Renal cortex interstitium (tissue), 11 donors: ENCODE results near the gene RHOD. TPM values are rescaled to one million over a fixed set of nuclear protein-coding genes. Genes with fewer than 3 reads are reported as not detected.

Source experiments
- DNase-seq, 11 donors: peaks; one replicate each; pipeline ENCODE4 v3.0.0-alpha.2; 2013; ENCODE audit warnings: low read depth in 9 of 11, low spot score in 4 of 11; ENCODE audit errors: extremely low read depth in 1 of 11
- polyA plus RNA-seq, 3 donors: library from polyadenylated mRNA; unstranded; fragments of 120-200 nt; gene quantifications; one replicate each; pipeline ENCODE4 v1.2.1, GENCODE V29; 2013; ENCODE audit not compliant: insufficient read length in 3 of 3

Gene RHOD
- polyA plus RNA-seq, 3 donors, result 6.9 to 10.7 (median 7.7) TPM

GRCh38 chr11:67053896-67054329 lies 2.7 kb upstream of the RHOD start:
- DNase-seq, result peak in 1 of 11 donors; percentile 44

GRCh38 chr11:67054346-67054835 lies 2.3 kb upstream of the RHOD start:
- no peak for DNase-seq

- DNase-seq, result peak in 1 of 11 donors; percentile 56
Observed at GRCh38 chr11:67054836-67055523, 1.7 kb upstream of the RHOD start.

GRCh38 chr11:67055812-67056211 lies 835 bp upstream of the RHOD start:
- peak in 6 of 11 donors; percentile 57 to 69 (median 63) for DNase-seq

DNA sequence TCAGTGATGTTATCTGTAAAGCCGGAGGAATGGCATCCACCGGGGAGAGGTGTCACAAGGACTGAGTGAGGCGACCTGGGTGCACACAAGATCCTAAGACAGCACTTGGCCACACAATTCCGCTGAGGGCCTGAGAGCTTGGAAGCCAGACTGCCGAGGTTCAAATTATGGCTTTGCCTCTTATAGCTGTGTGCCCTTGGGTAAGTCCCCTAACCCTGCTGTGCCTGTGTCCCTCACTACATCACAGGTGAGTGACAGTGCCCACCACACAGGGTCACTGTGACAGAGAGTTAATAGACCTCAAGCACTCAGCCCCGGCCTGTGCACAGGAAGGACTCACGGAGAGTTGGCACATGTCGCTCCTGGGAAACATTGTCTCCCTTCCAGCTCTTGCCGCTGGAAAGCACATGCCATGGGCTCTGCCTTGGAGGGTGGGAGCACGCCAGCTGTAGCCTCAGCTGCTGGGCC lies 592 bp downstream of the RHOD start:
- DNase-seq, result no peak

- DNase-seq, result no peak
Observed at GRCh38 chr11:67058506-67058905, 1.9 kb downstream of the RHOD start.

- no peak for DNase-seq
Observed at GRCh38 chr11:67059671-67060070, 3.0 kb downstream of the RHOD start.

DNA sequence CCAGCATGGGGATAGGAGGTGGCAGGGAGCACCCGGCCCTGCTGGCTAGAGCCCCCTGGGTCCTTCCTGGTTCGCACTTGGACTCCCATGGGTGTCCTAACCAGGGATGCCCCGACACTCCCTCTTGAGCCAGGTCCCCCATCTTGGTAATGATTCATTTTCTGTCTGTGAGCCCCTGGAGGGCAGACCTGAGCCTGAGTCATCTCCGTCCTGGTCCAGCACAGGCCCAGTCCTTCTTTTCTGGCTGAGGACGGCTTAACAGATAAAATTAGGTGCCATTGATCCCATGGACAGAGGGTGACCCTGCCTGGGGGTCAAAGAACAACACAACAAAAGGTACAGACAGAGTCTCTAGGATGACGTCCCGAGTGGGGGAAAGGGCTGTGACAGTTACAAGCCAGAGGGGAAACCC lies 3.5 kb downstream of the RHOD start:
- DNase-seq, result no peak

DNA sequence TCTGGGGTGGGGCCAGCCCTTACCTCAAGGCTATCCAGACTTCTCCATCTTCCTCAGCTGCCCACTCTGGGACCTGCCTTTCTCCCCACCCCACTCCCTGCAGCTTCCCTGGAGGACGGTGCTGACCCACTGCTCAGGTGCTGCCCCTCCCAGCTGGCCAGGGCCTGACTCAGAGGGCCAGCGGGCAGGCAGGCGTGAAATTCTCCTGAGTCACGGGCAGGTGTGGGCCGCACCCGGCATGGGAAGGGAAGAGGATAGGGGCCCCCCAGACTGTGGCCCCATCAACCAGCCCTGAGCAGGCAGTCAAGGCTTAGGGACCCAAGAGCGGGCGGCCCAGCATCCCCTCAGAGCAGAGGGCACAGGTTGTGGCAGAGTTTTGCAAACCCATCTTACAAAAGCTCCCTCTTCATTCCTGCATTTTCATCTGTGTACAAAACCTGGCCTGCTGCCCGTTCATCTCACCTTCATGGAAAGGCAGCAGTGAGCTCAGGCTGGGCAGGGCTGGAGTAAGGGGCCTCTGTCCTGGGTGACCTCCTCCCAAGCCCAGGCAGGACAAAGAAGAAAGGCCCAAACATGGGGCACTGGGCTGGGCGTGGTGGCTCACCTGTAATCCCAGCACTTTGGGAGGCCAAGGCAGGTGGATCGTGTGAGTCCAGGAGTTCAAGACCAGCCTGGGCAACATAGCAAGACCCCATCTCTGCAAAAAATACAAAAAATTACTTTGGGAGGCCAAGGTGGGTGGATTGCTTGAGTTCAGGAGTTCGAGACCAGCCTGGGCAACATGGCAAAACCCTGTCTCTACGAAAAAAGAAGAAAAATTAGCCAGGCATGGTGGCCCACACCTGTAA lies 6.1 kb downstream of the RHOD start:
- no peak for DNase-seq

GRCh38 chr11:67066333-67066709 lies 9.7 kb downstream of the RHOD start:
- DNase-seq, result no peak

DNA sequence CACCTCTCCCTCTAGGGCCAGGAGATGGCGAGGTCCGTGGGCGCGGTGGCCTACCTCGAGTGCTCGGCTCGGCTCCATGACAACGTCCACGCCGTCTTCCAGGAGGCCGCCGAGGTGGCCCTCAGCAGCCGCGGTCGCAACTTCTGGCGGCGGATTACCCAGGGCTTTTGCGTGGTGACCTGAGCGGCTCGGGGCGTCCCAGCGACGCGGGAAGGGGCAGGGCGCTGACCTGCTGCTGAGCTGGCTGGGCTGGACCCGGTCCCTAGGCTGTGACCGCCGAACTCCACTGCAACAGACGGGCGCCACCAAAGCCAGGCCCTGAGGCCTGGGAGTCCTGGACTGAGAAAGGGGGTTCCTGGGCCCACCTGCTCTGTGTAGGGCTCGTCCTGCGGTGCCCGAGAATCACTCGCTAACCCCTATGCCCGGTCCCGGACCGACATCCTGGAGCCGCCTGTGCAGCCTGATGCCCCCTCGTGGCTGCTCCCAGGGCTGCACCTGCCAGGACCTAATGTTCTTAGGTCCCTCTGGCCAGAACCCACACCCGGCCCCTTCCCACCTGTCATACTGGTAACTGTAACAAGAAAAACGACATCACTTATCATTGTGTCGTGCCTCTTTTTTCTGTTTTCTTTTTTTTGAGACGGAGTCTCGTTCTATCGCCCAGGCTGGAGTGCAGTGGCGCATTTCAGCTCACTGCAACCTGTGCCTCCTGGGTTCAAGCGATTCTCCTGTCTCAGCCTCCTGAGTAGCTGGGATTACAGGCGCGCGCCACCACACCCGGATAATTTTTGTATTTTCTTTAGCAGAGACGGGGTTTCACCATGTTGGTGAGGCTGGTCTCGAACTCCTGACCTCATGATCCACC lies 15.0 kb downstream of the RHOD start:
- DNase-seq, result peak in 3 of 11 donors; percentile 54 to 65 (median 63)

GRCh38 chr11:67072295-67072694 lies 15.6 kb downstream of the RHOD start:
- DNase-seq, result no peak

- no peak for DNase-seq
Observed at GRCh38 chr11:67073908-67074307, 17.3 kb downstream of the RHOD start.

DNA sequence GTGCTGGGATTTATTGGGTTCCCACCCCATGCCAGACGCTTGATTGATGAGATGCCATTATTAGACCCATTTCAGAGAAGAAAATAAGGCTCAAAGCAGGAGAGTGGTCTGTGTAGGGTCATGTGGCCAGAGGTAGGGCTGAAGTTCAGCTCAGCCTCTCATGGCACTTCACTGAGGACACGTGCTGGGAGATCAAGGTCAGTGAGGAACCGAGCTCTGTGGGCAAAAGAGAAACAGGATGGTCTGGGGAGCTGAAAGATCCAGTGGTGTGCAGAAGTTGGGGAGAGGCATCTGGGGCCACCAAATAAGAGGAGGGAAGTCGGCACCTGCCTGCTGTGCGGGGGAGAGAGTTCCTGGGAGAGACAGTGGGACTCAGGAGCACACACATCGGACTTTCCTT lies 19.6 kb downstream of the RHOD start:
- DNase-seq, result no peak

DNA sequence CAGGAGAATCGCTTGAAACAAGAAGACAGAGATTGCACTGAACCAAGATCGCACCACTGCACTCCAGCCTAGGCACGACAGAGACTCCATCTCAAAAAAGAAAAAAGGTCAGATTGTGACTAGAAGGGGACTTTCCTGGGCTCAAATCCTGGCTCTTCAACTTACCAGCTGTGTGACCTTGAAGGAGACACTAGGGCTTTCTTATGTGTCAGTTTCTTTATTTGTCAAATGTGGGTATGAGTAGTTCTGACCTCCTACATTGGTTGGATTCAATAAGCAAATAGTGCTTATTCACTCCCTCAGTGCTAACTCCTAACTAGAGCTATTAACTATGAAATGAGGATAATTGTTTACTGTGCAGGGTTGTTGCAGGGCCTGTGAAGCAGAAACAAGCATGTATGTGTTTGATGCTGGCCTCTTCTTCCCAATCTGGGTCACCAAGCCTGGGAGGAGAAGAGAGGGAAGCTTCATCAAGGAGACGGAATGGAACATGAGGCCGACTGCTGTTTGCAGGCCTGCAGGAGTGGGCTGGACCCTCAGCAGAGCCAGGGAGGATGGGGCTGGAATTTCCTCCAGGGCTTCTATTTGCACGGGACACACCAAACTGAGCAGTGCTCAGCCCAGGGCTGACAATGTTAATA lies 22.5 kb downstream of the RHOD start:
- DNase-seq, result no peak

- DNase-seq, result peak in 1 of 11 donors; percentile 25
Observed at GRCh38 chr11:67082071-67082791, 25.6 kb downstream of the RHOD start.

DNA sequence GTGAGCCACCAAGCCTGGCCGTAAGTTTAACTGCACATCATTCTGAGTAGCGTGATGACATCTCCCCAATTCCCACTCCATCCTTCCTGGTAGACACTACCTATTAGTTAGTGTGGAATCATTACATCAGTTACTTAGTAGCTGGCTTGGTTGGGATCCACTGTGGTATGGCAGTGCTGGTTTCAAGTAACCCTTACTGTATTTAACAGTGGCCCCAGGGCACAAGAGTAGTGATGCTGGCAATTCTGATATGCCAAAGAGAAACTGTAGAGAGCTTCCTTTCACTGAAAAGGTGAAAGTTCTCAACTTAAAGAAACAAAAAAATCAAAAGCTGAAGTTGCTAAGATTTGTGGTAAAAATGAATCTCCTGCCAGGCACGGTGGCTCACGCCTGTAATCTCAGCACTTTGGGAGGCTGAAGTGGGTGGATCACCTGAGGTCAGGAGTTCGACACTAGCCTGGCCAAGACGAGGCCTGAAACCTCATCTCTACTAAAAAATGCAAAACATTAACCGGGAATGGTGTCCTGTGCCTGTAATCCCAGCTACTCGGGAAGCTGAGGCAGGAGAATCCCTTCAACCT lies 27.2 kb downstream of the RHOD start:
- DNase-seq, result no peak

DNA sequence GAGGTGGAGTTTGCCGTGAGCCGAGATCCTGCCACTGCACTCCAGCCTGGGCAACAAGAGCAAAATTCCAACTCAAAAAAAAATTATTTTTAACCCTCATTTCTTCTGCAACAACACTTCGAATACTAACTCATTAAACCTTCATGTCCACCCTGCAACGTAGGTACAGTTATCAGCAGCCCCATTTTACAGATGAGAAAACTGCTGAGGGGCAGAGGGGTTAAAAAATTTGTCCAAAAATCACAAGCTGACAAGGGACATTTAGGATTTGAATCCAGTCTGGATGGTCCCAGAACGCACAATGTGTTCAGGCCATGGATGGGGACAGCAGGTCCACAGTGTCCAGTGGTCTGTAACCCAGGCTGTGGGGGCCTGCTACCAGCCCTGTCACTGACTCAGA lies 29.0 kb downstream of the RHOD start:
- no peak for DNase-seq
